DOHH2 (cell line): ENCODE data around the gene ROCK1.
A peak's percentile ranks its signal among the peaks of the same experiment; 100 is the strongest.

ENCODE experiments used
- H3F3A ChIP-seq: fragments of 200-600 bp; sonication (generic), shearing (Covaris generic); 2 replicates; pipeline ENCODE4 v1.6.0; 2016; ENCODE audit warnings: antibody characterized with exemption, mild to moderate bottlenecking; ENCODE audit not compliant: control insufficient read depth, insufficient read depth
- H3K27ac ChIP-seq: fragments of 200-600 bp; sonication (generic); 2 replicates; pipeline ENCODE4 v1.5.1; 2014; ENCODE audit warnings: low read depth, mild to moderate bottlenecking, low read length, moderate library complexity
- H3K27me3 ChIP-seq: fragments of 200-600 bp; sonication (generic); 2 replicates; pipeline ENCODE4 v1.6.1; 2014; ENCODE audit warnings: mild to moderate bottlenecking, low read length, mixed read lengths; ENCODE audit not compliant: control insufficient read depth
- H3K36me3 ChIP-seq: fragments of 200-600 bp; sonication (generic); 2 replicates; pipeline ENCODE4 v1.6.1; 2014; ENCODE audit warnings: mild to moderate bottlenecking, low read length, moderate library complexity, mixed read lengths; ENCODE audit not compliant: control insufficient read depth
- H3K4me1 ChIP-seq: fragments of 200-600 bp; sonication (generic); 2 replicates; pipeline ENCODE4 v1.6.1; 2014; ENCODE audit warnings: mild to moderate bottlenecking, low read length, mixed read lengths; ENCODE audit not compliant: control insufficient read depth
- H3K4me2 ChIP-seq: fragments of 200-600 bp; sonication (generic); 2 replicates; pipeline ENCODE4 v1.6.0; 2014; ENCODE audit warnings: mild to moderate bottlenecking, low read length, moderate library complexity
- H3K4me3 ChIP-seq: fragments of 200-600 bp; sonication (generic); 2 replicates; pipeline ENCODE4 v1.5.1; 2014; ENCODE audit warnings: mild to moderate bottlenecking, low read length, mixed read lengths
- H3K79me2 ChIP-seq: fragments of 200-600 bp; sonication (generic); 2 replicates; pipeline ENCODE4 v1.6.1; 2014; ENCODE audit warnings: mild to moderate bottlenecking, low read length, mixed read lengths; ENCODE audit not compliant: control insufficient read depth
- H3K9me2 ChIP-seq: fragments of 200-600 bp; sonication (generic); replicated peaks from 2 replicates; pipeline ENCODE4 v1.6.1; 2014; ENCODE audit warnings: mild to moderate bottlenecking, low read length, mixed read lengths; ENCODE audit not compliant: control insufficient read depth
- H3K9me3 ChIP-seq: fragments of 200-600 bp; sonication (generic); 2 replicates; pipeline ENCODE4 v1.6.1; 2014; ENCODE audit warnings: antibody characterized with exemption, low read length, mixed read lengths; ENCODE audit not compliant: control insufficient read depth, insufficient read depth
- H4K20me1 ChIP-seq: fragments of 200-600 bp; sonication (generic); 2 replicates; pipeline ENCODE4 v1.6.0; 2014; ENCODE audit warnings: low read depth, mild to moderate bottlenecking, antibody characterized with exemption, low read length, moderate library complexity; ENCODE audit not compliant: control insufficient read depth, insufficient read depth
- CTCF ChIP-seq: fragments of 200-600 bp; sonication (generic); IDR thresholded peaks from one replicate; pipeline ENCODE4 v1.5.1; 2014; ENCODE audit warnings: antibody characterized with exemption, mild to moderate bottlenecking, low read depth, low read length; ENCODE audit not compliant: poor library complexity, severe bottlenecking
- EZH2phosphoT487 ChIP-seq: fragments of 200-600 bp; sonication (generic); IDR thresholded peaks from 2 replicates; pipeline ENCODE4 v1.6.1; 2017; ENCODE audit warnings: borderline replicate concordance, mild to moderate bottlenecking, antibody characterized with exemption, low read length, moderate library complexity, mixed read lengths

The ROCK1 gene

GRCh38 chr18:21110713-21111345 lies 784 bp downstream of the ROCK1 start:
- no peaks in the 10 kb centered on the region for H3K9me3 ChIP-seq
- peak overlapping the region; percentile 80 for H3K27ac ChIP-seq
- TF ChIP-seq EZH2phosphoT487 (no peak), CTCF (no peak)
- no peaks in the 10 kb centered on the region; the same call in 1 of the 2 replicates for H3F3A ChIP-seq
- peaks cover 57% of the 10 kb centered on the region for H3K79me2 ChIP-seq
- H3K27me3 ChIP-seq: no peaks in the 10 kb centered on the region
- peaks cover 16% of the 10 kb centered on the region for H3K36me3 ChIP-seq
- peak overlapping the region; percentile 87 for H3K4me2 ChIP-seq
- peaks cover 18% of the 10 kb centered on the region; the same call in 1 of the 2 replicates for H4K20me1 ChIP-seq
- peak overlapping the region; percentile 98 for H3K4me3 ChIP-seq
- H3K4me1 ChIP-seq: peaks cover 36% of the 10 kb centered on the region
- H3K9me2 ChIP-seq: no peaks in the 10 kb centered on the region

GRCh38 chr18:21109936-21110712 lies 1.5 kb downstream of the ROCK1 start:
- Histone ChIP-seq H3K9me2 (no peaks in the 10 kb centered on the region), H3K79me2 (peaks cover 64% of the 10 kb centered on the region), H3K27me3 (no peaks in the 10 kb centered on the region), H3K4me3 (peak overlapping the region; percentile 98), H3K4me2 (peak overlapping the region; percentile 87), H3K9me3 (no peaks in the 10 kb centered on the region), H3K36me3 (peaks cover 16% of the 10 kb centered on the region), H4K20me1 (peaks cover 18% of the 10 kb centered on the region; the same call in 1 of the 2 replicates), H3F3A (no peaks in the 10 kb centered on the region; the same call in 1 of the 2 replicates), H3K4me1 (peaks cover 36% of the 10 kb centered on the region), H3K27ac (peak overlapping the region; percentile 80)
- no peak for TF ChIP-seq CTCF
- TF ChIP-seq EZH2phosphoT487: no peak

GRCh38 chr18:21105936-21106335 lies 5.7 kb downstream of the ROCK1 start:
- H3F3A ChIP-seq: peaks cover 5% of the 10 kb centered on the region; the same call in 1 of the 2 replicates
- peaks cover 11% of the 10 kb centered on the region; the same call in 1 of the 2 replicates for H3K36me3 ChIP-seq
- no peaks in the 10 kb centered on the region for H3K9me2 ChIP-seq
- peaks cover 100% of the 10 kb centered on the region for H3K79me2 ChIP-seq
- no peaks in the 10 kb centered on the region for H3K27me3 ChIP-seq
- H3K4me1 ChIP-seq: peaks cover 43% of the 10 kb centered on the region
- no peaks in the 10 kb centered on the region for H3K9me3 ChIP-seq
- H3K27ac ChIP-seq: no peak overlapping the region
- H4K20me1 ChIP-seq: peaks cover 25% of the 10 kb centered on the region; the same call in 1 of the 2 replicates
- peak overlapping the region; percentile 8; the same call in 1 of the 2 replicates for H3K4me2 ChIP-seq
- no peak for TF ChIP-seq EZH2phosphoT487
- TF ChIP-seq CTCF: no peak
- H3K4me3 ChIP-seq: no peak overlapping the region
